ENCODE data around the gene UFM1. TPM values are rescaled to one million over a fixed set of nuclear protein-coding genes. Genes with fewer than 3 reads are reported as not detected.

Gene UFM1
- total RNA-seq, 1 donor from 2014 or later, result 33.0 TPM

DNA sequence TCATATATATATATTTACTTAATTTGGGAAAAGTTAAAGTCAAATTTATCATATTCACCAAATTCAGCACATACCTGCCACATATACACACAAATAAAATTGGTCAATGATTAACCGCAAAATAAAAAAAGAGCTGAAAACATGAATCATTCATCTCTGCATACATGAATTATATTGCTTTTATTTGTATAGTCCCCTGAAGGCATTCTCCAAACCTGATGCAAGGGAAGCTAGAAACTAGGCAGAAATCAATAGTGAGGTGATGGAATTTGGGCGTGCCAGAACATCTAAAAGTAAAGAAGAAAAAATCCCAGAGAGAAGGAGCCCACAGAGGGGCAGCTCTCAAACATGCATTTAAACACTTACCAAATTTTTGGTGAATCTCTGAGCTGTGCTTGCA lies 60.1 kb downstream of the UFM1 start:
- TF ChIP-seq, protein P1, sequence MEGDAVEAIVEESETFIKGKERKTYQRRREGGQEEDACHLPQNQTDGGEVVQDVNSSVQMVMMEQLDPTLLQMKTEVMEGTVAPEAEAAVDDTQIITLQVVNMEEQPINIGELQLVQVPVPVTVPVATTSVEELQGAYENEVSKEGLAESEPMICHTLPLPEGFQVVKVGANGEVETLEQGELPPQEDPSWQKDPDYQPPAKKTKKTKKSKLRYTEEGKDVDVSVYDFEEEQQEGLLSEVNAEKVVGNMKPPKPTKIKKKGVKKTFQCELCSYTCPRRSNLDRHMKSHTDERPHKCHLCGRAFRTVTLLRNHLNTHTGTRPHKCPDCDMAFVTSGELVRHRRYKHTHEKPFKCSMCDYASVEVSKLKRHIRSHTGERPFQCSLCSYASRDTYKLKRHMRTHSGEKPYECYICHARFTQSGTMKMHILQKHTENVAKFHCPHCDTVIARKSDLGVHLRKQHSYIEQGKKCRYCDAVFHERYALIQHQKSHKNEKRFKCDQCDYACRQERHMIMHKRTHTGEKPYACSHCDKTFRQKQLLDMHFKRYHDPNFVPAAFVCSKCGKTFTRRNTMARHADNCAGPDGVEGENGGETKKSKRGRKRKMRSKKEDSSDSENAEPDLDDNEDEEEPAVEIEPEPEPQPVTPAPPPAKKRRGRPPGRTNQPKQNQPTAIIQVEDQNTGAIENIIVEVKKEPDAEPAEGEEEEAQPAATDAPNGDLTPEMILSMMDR (conservative IDR thresholded peaks at IDR 0.05; ENCODE audit: low read depth, low read length), result no peak
- H3K4me3 ChIP-seq (ENCODE audit: low read depth, low read length), result no peak overlapping the region
- DNase-seq (ENCODE audit: low read depth), result no peak

DNA sequence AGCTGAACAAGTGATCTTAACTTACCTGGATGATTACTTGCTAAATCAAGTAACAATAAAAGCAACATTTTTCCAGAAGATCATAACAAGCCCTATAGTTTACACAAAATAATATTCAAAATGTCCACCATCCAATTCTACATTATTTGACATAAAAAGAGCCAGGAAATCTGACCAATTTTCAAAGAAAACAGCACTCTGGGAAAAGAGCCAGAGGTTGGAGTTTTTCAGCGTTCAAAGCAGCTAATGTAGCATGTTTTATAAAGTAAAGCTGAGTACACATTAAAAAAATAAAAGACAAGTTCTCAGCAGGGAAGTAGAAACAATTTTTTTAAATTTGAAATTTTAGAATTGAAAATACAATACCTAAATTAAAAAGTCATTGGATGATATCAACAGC lies 62.6 kb downstream of the UFM1 start:
- no peak for DNase-seq (ENCODE audit: low read depth)
- no peak overlapping the region for H3K4me3 ChIP-seq (ENCODE audit: low read depth, low read length)
- TF ChIP-seq, protein P1 (conservative IDR thresholded peaks at IDR 0.05; ENCODE audit: low read depth, low read length), result no peak

Measured in epithelial cell of proximal tubule (primary cell).